ENCODE results near the gene OTOF. TPM values are rescaled to one million over a fixed set of nuclear protein-coding genes. Genes with fewer than 3 reads are reported as not detected.

The OTOF gene
- total RNA-seq (2022; extraction: Qiagen RNA extraction): 0.11 to 0.26 TPM (median 0.13 TPM) in 5 replicates

GRCh38 chr2:26477911-26478253, at the start of gene OTOF:
TSS of gene OTOF (minus strand) at chr2:26478124.

Other genes with a start within 250 kb of the OTOF start
- 112 to 149 TPM (median 119 TPM) in 5 replicates for gene HADHA, start 233.5 kb downstream of the OTOF start, total RNA-seq (2022; extraction: Qiagen RNA extraction)
- gene HADHB, start 233.2 kb downstream of the OTOF start, total RNA-seq (2022; extraction: Qiagen RNA extraction): 90.9 to 97.9 TPM (median 97.4 TPM) in 5 replicates
- 14.5 to 17.1 TPM (median 16.0 TPM) in 5 replicates for gene SELENOI, start 132.0 kb downstream of the OTOF start, total RNA-seq (2022; extraction: Qiagen RNA extraction)
- gene ADGRF3, start 131.3 kb downstream of the OTOF start, total RNA-seq (2022; extraction: Qiagen RNA extraction): 0.06 to 0.15 TPM (median 0.10 TPM) in 4 of 5 replicates, not detected in the other
- 0.11 to 0.35 TPM (median 0.29 TPM) in 5 replicates for gene DRC1, start 76.2 kb downstream of the OTOF start, total RNA-seq (2022; extraction: Qiagen RNA extraction)
- 0.17 to 0.19 TPM in 2 of 5 replicates, not detected in the others for gene CIB4, start 163.2 kb upstream of the OTOF start, total RNA-seq (2022; extraction: Qiagen RNA extraction)
- gene KCNK3, start 214.6 kb upstream of the OTOF start, total RNA-seq (2022; extraction: Qiagen RNA extraction): 0.49 to 0.90 TPM (median 0.77 TPM) in 5 replicates

Data from A549 treated with AZD2906 at 1 μM for 4 hours (cell line).